Astrocyte (in vitro differentiated cells and primary cell): ENCODE data around the gene OXT. TPM values are rescaled to one million over a fixed set of nuclear protein-coding genes. Genes with fewer than 3 reads are reported as not detected.

Experiments used
- DNase-seq: peaks from one replicate; pipeline ENCODE4 v3.0.0-alpha.2; 2010; ENCODE audit warnings: low read depth
- FAIRE-seq: peaks from 2 replicates; lab custom pipeline; 2011; peaks lifted over from hg19 to GRCh38; lab: Jason Lieb, UNC
- H2AFZ ChIP-seq: 2 replicates; pipeline ENCODE4 v1.6.0; 2012; ENCODE audit warnings: low read depth, low read length, inconsistent platforms
- H3K27ac ChIP-seq: 2 replicates; pipeline ENCODE4 v1.5.1; 2011; ENCODE audit warnings: low read depth, low read length, inconsistent platforms
- H3K27me3 ChIP-seq: 2 replicates; pipeline ENCODE4 v1.6.0; 2011; ENCODE audit warnings: low read length, inconsistent platforms; ENCODE audit not compliant: insufficient read depth
- H3K36me3 ChIP-seq: 2 replicates; pipeline ENCODE4 v1.5.1; 2011; ENCODE audit warnings: low read length, inconsistent platforms; ENCODE audit not compliant: insufficient read depth
- H3K4me1 ChIP-seq: 2 replicates; pipeline ENCODE4 v1.5.1; 2011; ENCODE audit warnings: low read length, inconsistent platforms; ENCODE audit not compliant: insufficient read depth
- H3K4me2 ChIP-seq: 2 replicates; pipeline ENCODE4 v1.6.0; 2012; ENCODE audit warnings: low read length, inconsistent platforms
- H3K4me3 ChIP-seq: 2 replicates; pipeline ENCODE4 v1.5.1; 2011; ENCODE audit warnings: low read depth, mild to moderate bottlenecking, low read length, inconsistent platforms; ENCODE audit not compliant: insufficient read depth
- H3K79me2 ChIP-seq: 2 replicates; pipeline ENCODE4 v1.6.0; 2012; ENCODE audit warnings: mild to moderate bottlenecking, low read length, inconsistent platforms; ENCODE audit not compliant: insufficient read depth
- H3K9ac ChIP-seq: 2 replicates; pipeline ENCODE4 v1.6.0; 2012; ENCODE audit warnings: mild to moderate bottlenecking, low read length, inconsistent platforms
- H3K9me3 ChIP-seq: 2 replicates; pipeline ENCODE4 v1.5.1; 2012; ENCODE audit warnings: low read depth, mild to moderate bottlenecking, low read length, inconsistent platforms; ENCODE audit not compliant: insufficient read depth
- H4K20me1 ChIP-seq: 2 replicates; pipeline ENCODE4 v1.6.0; 2012; ENCODE audit warnings: low read length, inconsistent platforms; ENCODE audit not compliant: insufficient read depth
- H3K27ac Mint-ChIP-seq: one replicate; pipeline ENCODE4 v1.8.0; 2021; ENCODE audit warnings: mild to moderate bottlenecking, mixed read lengths; ENCODE audit not compliant: unreplicated experiment
- H3K27me3 Mint-ChIP-seq: one replicate; pipeline ENCODE4 v1.8.0; 2021; ENCODE audit warnings: low read depth, mixed read lengths; ENCODE audit not compliant: unreplicated experiment
- H3K36me3 Mint-ChIP-seq: one replicate; pipeline ENCODE4 v1.8.0; 2021; ENCODE audit warnings: low read depth, mixed read lengths; ENCODE audit not compliant: unreplicated experiment
- H3K4me1 Mint-ChIP-seq: one replicate; pipeline ENCODE4 v1.8.0; 2021; ENCODE audit warnings: low read depth, mixed read lengths; ENCODE audit not compliant: unreplicated experiment
- H3K4me3 Mint-ChIP-seq: one replicate; pipeline ENCODE4 v1.8.0; 2021; ENCODE audit warnings: mild to moderate bottlenecking, moderate library complexity, mixed read lengths; ENCODE audit not compliant: unreplicated experiment
- H3K9me3 Mint-ChIP-seq: one replicate; pipeline ENCODE4 v1.8.0; 2021; ENCODE audit warnings: mild to moderate bottlenecking, mixed read lengths; ENCODE audit not compliant: unreplicated experiment
- EZH2 ChIP-seq: IDR thresholded peaks from 2 replicates; pipeline ENCODE4 v1.6.1; 2012; ENCODE audit warnings: mild to moderate bottlenecking, low read length, inconsistent platforms; ENCODE audit not compliant: insufficient read depth
- total RNA-seq: library from RNA; stranded (reverse); gene quantifications from 2 replicates; pipeline ENCODE4 v1.2.1, GENCODE V29; 2021
- TF ChIP-seq, protein P1 (sequence below): IDR thresholded peaks from 2 replicates; pipeline ENCODE4 v1.5.1; 2011; ENCODE audit warnings: low read depth, mild to moderate bottlenecking, inconsistent platforms, low read length, moderate library complexity; ENCODE audit not compliant: insufficient read depth

The OXT gene
- total RNA-seq, 1 donor from 2014 or later = not detected

DNA sequence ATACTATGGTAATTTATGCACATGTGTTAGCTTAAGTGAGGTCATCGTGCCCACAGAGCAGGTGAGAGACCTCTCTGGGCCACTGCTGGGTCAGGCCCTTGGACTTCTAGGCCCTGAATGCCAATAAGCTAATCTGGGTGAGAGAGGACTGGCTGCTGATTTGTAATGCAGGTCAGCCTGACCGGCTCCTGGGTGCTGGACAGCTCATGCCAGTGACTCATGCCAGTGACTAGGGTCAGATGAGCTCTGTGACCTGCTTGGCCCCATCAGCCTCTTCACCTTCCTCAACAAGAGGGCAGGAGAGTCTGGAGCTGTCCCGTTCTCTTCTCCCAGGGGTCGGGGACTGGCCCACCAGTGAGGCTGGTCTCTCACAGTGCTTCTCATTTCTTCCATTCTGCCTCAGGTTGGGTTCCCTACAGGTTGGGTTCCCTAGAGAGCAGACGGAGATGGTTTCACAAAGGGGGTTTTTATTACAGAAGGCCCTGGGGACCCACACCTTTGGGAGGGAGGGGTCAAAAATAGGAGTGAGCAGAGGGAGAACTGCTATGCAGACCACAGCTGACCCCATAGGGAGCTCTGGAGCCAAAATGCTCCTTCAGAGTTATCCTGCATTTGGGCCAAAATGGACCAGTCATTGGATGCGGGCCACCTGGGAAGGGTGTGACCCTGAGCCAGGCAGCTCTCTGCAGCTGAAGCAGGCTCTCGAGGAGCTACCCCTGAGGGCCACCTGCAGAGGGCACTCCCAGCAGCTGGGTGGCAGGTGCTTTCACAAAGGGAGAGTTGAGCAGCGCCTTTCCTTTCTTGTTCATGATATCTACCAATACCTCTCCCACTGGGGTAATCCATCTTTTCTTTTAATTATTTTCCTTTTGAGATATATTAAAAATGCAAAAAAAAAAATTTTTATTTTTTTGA is 2.2 kb upstream of the OXT start:
- no peaks in the 10 kb centered on the region for H3K36me3 ChIP-seq
- Mint-ChIP-seq H3K4me1 (peaks cover 10% of the 10 kb centered on the region), H3K27me3 (peaks cover 21% of the 10 kb centered on the region), H3K9me3 (no peaks in the 10 kb centered on the region), H3K27ac (no peak overlapping the region), H3K36me3 (no peaks in the 10 kb centered on the region), H3K4me3 (no peak overlapping the region)
- no peak overlapping the region for H3K27ac ChIP-seq
- no peaks in the 10 kb centered on the region for H4K20me1 ChIP-seq
- H3K4me1 ChIP-seq = peaks cover 2% of the 10 kb centered on the region
- H3K4me2 ChIP-seq = no peak overlapping the region
- TF ChIP-seq EZH2 = no peak
- TF ChIP-seq, protein P1, sequence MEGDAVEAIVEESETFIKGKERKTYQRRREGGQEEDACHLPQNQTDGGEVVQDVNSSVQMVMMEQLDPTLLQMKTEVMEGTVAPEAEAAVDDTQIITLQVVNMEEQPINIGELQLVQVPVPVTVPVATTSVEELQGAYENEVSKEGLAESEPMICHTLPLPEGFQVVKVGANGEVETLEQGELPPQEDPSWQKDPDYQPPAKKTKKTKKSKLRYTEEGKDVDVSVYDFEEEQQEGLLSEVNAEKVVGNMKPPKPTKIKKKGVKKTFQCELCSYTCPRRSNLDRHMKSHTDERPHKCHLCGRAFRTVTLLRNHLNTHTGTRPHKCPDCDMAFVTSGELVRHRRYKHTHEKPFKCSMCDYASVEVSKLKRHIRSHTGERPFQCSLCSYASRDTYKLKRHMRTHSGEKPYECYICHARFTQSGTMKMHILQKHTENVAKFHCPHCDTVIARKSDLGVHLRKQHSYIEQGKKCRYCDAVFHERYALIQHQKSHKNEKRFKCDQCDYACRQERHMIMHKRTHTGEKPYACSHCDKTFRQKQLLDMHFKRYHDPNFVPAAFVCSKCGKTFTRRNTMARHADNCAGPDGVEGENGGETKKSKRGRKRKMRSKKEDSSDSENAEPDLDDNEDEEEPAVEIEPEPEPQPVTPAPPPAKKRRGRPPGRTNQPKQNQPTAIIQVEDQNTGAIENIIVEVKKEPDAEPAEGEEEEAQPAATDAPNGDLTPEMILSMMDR = no peak
- no peak for FAIRE-seq
- H3K79me2 ChIP-seq = no peaks in the 10 kb centered on the region
- H3K9me3 ChIP-seq = no peaks in the 10 kb centered on the region
- no peak for DNase-seq
- H3K27me3 ChIP-seq = peaks cover 14% of the 10 kb centered on the region
- H2AFZ ChIP-seq = no peak overlapping the region
- no peak overlapping the region for H3K9ac ChIP-seq
- no peak overlapping the region for H3K4me3 ChIP-seq

DNA sequence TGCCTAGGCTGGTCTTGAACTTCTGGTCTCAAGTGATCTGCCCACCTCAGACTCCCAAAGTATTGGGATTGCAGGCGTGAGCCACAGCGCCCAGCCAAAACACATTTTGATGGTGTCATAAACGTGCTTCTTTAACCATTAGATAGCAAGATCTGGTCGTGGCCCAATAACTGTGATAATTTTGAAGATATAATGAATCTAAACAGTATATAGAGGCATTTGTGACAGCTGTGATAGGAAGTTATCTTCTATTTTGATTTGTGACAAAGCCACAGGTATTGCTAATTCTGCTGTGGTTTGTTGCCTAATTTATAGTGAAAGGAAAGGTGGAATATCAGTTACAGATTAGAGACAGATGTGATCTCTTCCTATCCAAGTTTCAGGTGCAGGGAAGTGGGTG is 695 bp upstream of the OXT start:
- H3K4me3 Mint-ChIP-seq = no peak overlapping the region
- H3K27me3 Mint-ChIP-seq = peaks cover 21% of the 10 kb centered on the region

More for the DNA sequence above, 695 bp upstream of the OXT start:
- Mint-ChIP-seq H3K4me1 (peaks cover 13% of the 10 kb centered on the region), H3K9me3 (no peaks in the 10 kb centered on the region), H3K27ac (no peak overlapping the region), H3K36me3 (no peaks in the 10 kb centered on the region)
- Histone ChIP-seq H4K20me1 (no peaks in the 10 kb centered on the region), H3K9ac (no peak overlapping the region), H2AFZ (no peak overlapping the region), H3K27me3 (peaks cover 14% of the 10 kb centered on the region), H3K4me3 (no peak overlapping the region), H3K36me3 (no peaks in the 10 kb centered on the region), H3K9me3 (no peaks in the 10 kb centered on the region), H3K4me2 (no peak overlapping the region), H3K4me1 (peaks cover 2% of the 10 kb centered on the region), H3K79me2 (no peaks in the 10 kb centered on the region), H3K27ac (no peak overlapping the region)
- DNase-seq (no peak), FAIRE-seq (no peak)
- TF ChIP-seq, protein P1 = no peak
- no peak for TF ChIP-seq EZH2
